Fibroblast of lung (primary cell): ENCODE data around the gene GPS1. TPM values are rescaled to one million over a fixed set of nuclear protein-coding genes. Genes with fewer than 3 reads are reported as not detected.

Experiments used
- DNase-seq, 2 donors: peaks; one replicate each; pipeline versions ENCODE4 v3.0.0 to v3.0.0-alpha.2; 2010; ENCODE audit warnings: low read depth in 2 of 2
- H2AFZ ChIP-seq: 2 replicates; pipeline ENCODE4 v1.5.1; 2012; ENCODE audit warnings: low read length, control low read depth, inconsistent platforms
- H3K27ac ChIP-seq: 2 replicates; pipeline ENCODE4 v1.5.1; 2011; ENCODE audit warnings: low read length, control low read depth; ENCODE audit not compliant: insufficient read depth
- H3K27me3 ChIP-seq: 2 replicates; pipeline ENCODE4 v1.5.1; 2011; ENCODE audit warnings: mild to moderate bottlenecking, low read length; ENCODE audit not compliant: control insufficient read depth, insufficient read depth
- H3K36me3 ChIP-seq: 2 replicates; pipeline ENCODE4 v1.5.1; 2011; ENCODE audit warnings: low read length; ENCODE audit not compliant: control insufficient read depth, insufficient read depth
- H3K4me1 ChIP-seq: 2 replicates; pipeline ENCODE4 v1.5.1; 2011; ENCODE audit warnings: low read length; ENCODE audit not compliant: control insufficient read depth, insufficient read depth; ENCODE audit errors: extremely low read depth
- H3K4me2 ChIP-seq: 2 replicates; pipeline ENCODE4 v1.5.1; 2011; ENCODE audit warnings: low read length, control low read depth; ENCODE audit not compliant: insufficient read depth; ENCODE audit errors: extremely low read depth
- H3K4me3 ChIP-seq, 4 experiments: fragments of 200-600 bp in 1 of 4; sonication (generic) in 1 of 4; replicated peaks in 1 of 4; 2 replicates each; pipeline ENCODE4 v1.5.1; 2011 to 2016; ENCODE audit warnings: low read length in 4 of 4, low read depth in 3 of 4, mild to moderate bottlenecking in 3 of 4, control low read depth in 2 of 4, inconsistent platforms in 1 of 4, mixed read lengths in 1 of 4; ENCODE audit not compliant: insufficient read depth in 1 of 4; ENCODE audit errors: control extremely low read depth in 1 of 4
- H3K79me2 ChIP-seq: 2 replicates; pipeline ENCODE4 v1.5.1; 2012; ENCODE audit warnings: mild to moderate bottlenecking, low read length, inconsistent platforms; ENCODE audit not compliant: control insufficient read depth, insufficient read depth
- H3K9ac ChIP-seq: 2 replicates; pipeline ENCODE4 v1.5.1; 2011; ENCODE audit warnings: mild to moderate bottlenecking, low read length, control low read depth; ENCODE audit not compliant: insufficient read depth
- H3K9me3 ChIP-seq: 2 replicates; pipeline ENCODE4 v1.5.1; 2012; ENCODE audit warnings: low read depth, low read length; ENCODE audit not compliant: control insufficient read depth, insufficient read depth
- H4K20me1 ChIP-seq: 2 replicates; pipeline ENCODE4 v1.5.1; 2011; ENCODE audit warnings: low read length; ENCODE audit not compliant: control insufficient read depth, insufficient read depth; ENCODE audit errors: extremely low read depth
- EZH2 ChIP-seq: IDR thresholded peaks from 2 replicates; pipeline ENCODE4 v1.5.1; 2012; ENCODE audit warnings: low read length, control low read depth, mild to moderate bottlenecking; ENCODE audit errors: missing control alignments
- polyA plus RNA-seq, 2 donors: library from polyadenylated mRNA; depleted of rRNA in 1 of 2; stranded (reverse) in 1 of 2; unstranded in 1 of 2; fragments of >200 nt; gene quantifications; 2 replicates each; pipeline ENCODE4 v1.2.1, GENCODE V29; 2011 to 2012; ENCODE audit warnings: missing spikeins in 1 of 2
- total RNA-seq: library from RNA; depleted of rRNA; stranded (reverse); fragments of >200 nt; gene quantifications from 2 replicates; pipeline ENCODE4 v1.2.1, GENCODE V29; 2014
- TF ChIP-seq, protein P1 (sequence below), 2 donors: IDR thresholded peaks in 1 of 2; conservative IDR thresholded peaks in 1 of 2; 1 replicate in 1 of 2; 2 replicates in 1 of 2; pipeline ENCODE4 v1.5.1; 2011 to 2012; ENCODE audit warnings: low read length in 2 of 2, control low read depth in 1 of 2, inconsistent platforms in 1 of 2, low read depth in 1 of 2, mild to moderate bottlenecking in 1 of 2

GPS1 gene
- total and polyA plus RNA-seq, 2 donors (not counting 1 experiment from before 2014, with no cell fraction given), result 53.3 to 76.6 TPM

DNA sequence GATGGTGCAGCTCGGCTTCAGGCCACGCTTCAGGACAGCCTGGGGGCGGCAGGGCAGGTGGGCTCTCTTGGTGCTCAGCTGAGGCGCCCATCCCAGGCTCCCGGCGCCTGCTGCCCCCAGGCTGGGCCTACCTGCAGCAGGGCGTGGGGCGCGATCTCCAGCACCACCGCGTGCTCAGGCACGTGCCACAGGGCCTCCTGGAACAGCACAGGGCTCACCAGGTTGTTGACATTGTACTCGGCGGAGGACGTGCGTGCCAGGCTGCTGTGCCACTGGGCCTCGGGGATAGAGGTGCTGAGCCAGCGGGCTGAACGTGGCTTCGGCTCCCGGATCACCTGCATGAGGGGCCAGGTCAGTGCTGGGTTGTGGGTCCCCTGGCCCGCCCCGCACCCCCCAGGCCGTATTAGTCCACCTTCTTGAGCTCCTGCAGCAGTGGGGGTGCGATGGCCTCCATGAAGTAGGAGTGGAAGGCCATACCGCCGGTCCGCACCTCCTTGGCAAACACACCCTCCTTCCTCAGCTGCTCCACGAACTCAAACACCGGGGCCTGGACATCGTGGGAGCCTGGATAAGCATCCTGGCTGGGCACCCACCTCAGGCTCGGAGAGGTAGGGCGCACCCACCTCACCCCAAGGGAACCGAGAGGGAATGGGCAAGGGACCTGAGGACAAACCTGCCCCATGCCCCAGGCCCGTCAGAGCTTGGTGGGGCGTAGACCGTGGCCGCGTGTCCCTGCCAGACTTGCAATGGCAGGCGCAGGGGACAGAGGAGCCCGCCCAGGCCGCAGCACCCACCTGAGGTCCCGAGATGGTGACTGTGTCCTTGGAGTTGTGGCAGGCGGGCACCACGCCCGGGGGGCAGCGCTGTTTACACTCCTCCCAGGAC is 37.4 kb downstream of the GPS1 start:
- Histone ChIP-seq H3K9ac (no peak overlapping the region), H3K36me3 (peaks cover 79% of the 10 kb centered on the region), H3K79me2 (peaks cover 17% of the 10 kb centered on the region), H2AFZ (no peak overlapping the region), H3K4me1 (no peaks in the 10 kb centered on the region), H3K27me3 (no peaks in the 10 kb centered on the region), H3K4me2 (no peak overlapping the region), H4K20me1 (no peaks in the 10 kb centered on the region), H3K9me3 (no peaks in the 10 kb centered on the region), H3K4me3 (no peak overlapping the region), H3K27ac (no peak overlapping the region)
- no peak for DNase-seq
- TF ChIP-seq EZH2, result no peak

DNA sequence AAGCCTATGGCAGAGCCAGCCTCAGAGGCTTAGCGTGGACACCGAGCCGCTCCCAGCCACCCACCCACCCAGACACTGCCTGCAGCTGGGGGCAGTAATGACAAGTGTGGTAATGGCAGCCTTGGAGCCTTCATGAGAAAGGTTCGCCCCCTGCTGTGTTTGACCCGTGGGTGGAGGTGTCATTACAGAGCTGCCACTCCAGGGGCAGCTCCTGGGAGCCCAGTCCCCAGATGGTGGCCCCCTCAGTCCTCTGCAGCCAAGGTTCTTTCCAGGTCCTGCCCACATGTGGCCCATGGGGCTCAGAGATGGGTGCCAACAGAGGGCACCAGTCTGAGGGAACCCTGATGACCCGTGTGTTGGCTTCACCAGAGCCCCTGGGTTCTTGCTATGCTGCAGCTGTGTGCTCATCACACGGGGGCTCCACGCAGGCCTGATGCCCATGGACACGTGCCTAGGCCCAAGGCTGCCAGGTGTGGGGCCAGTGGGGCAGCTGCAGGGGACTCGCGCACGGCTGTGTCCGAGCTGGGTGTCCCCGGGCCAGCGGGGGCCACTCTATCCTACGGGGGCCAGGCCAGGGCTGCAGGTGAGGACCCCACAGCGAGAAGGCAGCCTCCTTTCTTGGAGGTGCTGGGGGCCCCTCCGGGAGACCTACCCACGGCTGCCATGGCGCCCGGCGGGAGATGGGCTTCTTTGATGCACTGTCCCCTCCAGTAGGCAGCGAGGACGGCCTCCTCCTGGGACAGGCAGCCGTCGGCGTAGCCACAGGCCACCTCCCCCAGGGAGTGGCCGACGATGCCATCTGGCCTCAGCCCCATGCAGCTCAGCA is 38.2 kb downstream of the GPS1 start:
- H3K4me2 ChIP-seq, result no peak overlapping the region
- no peaks in the 10 kb centered on the region for H3K9me3 ChIP-seq
- peaks cover 21% of the 10 kb centered on the region for H3K79me2 ChIP-seq
- no peak overlapping the region for H3K9ac ChIP-seq
- no peak overlapping the region for H3K4me3 ChIP-seq
- no peak for DNase-seq
- H3K36me3 ChIP-seq, result peaks cover 77% of the 10 kb centered on the region
- H2AFZ ChIP-seq, result no peak overlapping the region
- H3K4me1 ChIP-seq, result no peaks in the 10 kb centered on the region
- no peaks in the 10 kb centered on the region for H4K20me1 ChIP-seq
- H3K27ac ChIP-seq, result no peak overlapping the region
- H3K27me3 ChIP-seq, result no peaks in the 10 kb centered on the region
- TF ChIP-seq EZH2, result no peak
- TF ChIP-seq, protein P1, sequence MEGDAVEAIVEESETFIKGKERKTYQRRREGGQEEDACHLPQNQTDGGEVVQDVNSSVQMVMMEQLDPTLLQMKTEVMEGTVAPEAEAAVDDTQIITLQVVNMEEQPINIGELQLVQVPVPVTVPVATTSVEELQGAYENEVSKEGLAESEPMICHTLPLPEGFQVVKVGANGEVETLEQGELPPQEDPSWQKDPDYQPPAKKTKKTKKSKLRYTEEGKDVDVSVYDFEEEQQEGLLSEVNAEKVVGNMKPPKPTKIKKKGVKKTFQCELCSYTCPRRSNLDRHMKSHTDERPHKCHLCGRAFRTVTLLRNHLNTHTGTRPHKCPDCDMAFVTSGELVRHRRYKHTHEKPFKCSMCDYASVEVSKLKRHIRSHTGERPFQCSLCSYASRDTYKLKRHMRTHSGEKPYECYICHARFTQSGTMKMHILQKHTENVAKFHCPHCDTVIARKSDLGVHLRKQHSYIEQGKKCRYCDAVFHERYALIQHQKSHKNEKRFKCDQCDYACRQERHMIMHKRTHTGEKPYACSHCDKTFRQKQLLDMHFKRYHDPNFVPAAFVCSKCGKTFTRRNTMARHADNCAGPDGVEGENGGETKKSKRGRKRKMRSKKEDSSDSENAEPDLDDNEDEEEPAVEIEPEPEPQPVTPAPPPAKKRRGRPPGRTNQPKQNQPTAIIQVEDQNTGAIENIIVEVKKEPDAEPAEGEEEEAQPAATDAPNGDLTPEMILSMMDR (conservative IDR thresholded peaks at IDR 0.05 in 1 of 2, IDR thresholded peaks at IDR 0.05 in 1 of 2; ENCODE audit: low read depth in 1 of 2, low read length in 2 of 2), result no peak

DNA sequence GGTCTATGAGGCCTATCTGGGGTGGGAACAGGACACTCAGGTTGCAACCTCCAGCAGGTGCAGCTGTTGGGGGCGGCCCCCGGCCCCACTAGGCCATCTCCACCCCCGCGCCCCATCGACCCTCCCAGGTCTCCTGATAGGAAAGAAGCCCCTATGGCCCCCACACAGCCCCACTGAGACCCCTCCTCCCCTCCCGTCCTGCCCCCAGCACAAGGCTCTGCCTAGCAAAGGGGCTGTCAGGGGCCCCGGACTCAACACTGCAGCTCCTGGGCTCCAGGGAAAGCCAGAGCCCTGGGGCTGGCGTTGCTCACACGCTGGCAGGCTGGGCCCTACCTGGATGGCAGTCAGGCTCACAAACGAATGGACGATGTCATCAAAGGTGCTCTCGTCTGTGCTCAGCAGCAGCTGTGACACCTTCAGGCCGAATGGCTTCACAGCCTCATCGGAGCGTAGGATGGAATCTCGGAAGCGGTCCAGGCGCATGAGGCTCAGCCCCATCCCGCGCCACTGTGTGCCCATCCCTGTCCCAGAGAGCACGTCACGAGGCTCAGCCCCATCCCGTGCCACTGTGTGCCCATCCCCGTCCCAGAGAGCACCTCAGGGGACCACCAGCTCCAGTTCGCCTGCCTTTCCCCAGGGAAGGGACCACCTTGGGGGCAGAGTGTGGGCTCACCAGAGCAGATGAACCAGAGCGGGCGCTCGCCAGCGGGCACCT is 39.0 kb downstream of the GPS1 start:
- Histone ChIP-seq H3K36me3 (peaks cover 80% of the 10 kb centered on the region), H3K4me2 (no peak overlapping the region), H2AFZ (no peak overlapping the region), H3K4me3 (no peak overlapping the region), H4K20me1 (no peaks in the 10 kb centered on the region), H3K79me2 (peaks cover 29% of the 10 kb centered on the region), H3K4me1 (peaks cover 2% of the 10 kb centered on the region), H3K9me3 (no peaks in the 10 kb centered on the region), H3K27ac (no peak overlapping the region), H3K9ac (no peak overlapping the region), H3K27me3 (no peaks in the 10 kb centered on the region)
- DNase-seq, result no peak
- TF ChIP-seq EZH2, result no peak
- TF ChIP-seq, protein P1 (conservative IDR thresholded peaks at IDR 0.05 in 1 of 2, IDR thresholded peaks at IDR 0.05 in 1 of 2; ENCODE audit: low read depth in 1 of 2, low read length in 2 of 2), result no peak
